K562 (cell line): ENCODE measurements around the gene GPR37L1. TPM values are rescaled to one million over a fixed set of nuclear protein-coding genes. Genes with fewer than 3 reads are reported as not detected.
A peak's percentile ranks its signal among the peaks of the same experiment; 100 is the strongest.

Experiments used
- E2F5 ChIP-seq: sonication (generic); formaldehyde crosslinking; IDR thresholded peaks from 2 replicates; pipeline ENCODE4 v1.8.0; 2022; ENCODE audit warnings: mild to moderate bottlenecking, missing genetic modification reagents
- HNRNPLL ChIP-seq: fragments of 200-400 bp; formaldehyde crosslinking; IDR thresholded peaks from 2 replicates; pipeline ENCODE4 v1.6.1; 2017; ENCODE audit warnings: low read length, low read depth, mild to moderate bottlenecking; ENCODE audit not compliant: poor library complexity, severe bottlenecking
- NR0B1 ChIP-seq: fragments of 450-650 bp; IDR thresholded peaks from one replicate; pipeline ENCODE4 v1.6.1; 2018; ENCODE audit warnings: mild to moderate bottlenecking, moderate library complexity; ENCODE audit not compliant: partially characterized antibody
- NR1H2 ChIP-seq: sonication (generic); formaldehyde crosslinking; IDR thresholded peaks from 2 replicates; pipeline ENCODE4 v1.4.0; 2020; ENCODE audit warnings: mild to moderate bottlenecking, missing genetic modification reagents
- POLR2AphosphoS5 ChIP-seq: IDR thresholded peaks from 2 replicates; pipeline ENCODE4 v1.6.1; 2011; ENCODE audit warnings: mild to moderate bottlenecking, low read depth, low read length, moderate library complexity; ENCODE audit not compliant: control insufficient read depth, insufficient read depth
- PREB ChIP-seq: sonication (generic); formaldehyde crosslinking; IDR thresholded peaks from 2 replicates; pipeline ENCODE4 v1.8.1; 2023; ENCODE audit warnings: mild to moderate bottlenecking, missing genetic modification reagents
- SPI1 ChIP-seq: IDR thresholded peaks from 2 replicates; pipeline ENCODE4 v1.6.1; 2011; ENCODE audit warnings: low read depth, low read length, control low read depth, borderline replicate concordance
- TEAD1 ChIP-seq, 2 experiments: fragments of 450-650 bp in 1 of 2; sonication (generic) in 1 of 2; formaldehyde crosslinking; IDR thresholded peaks; 2 replicates each; pipeline versions ENCODE4 v1.4.0 to v1.8.0; 2020 to 2022; ENCODE audit warnings: mild to moderate bottlenecking in 2 of 2, missing genetic modification reagents in 1 of 2
- THAP12 ChIP-seq: fragments of 250-450 bp; sonication (Bioruptor Pico); IDR thresholded peaks from 2 replicates; pipeline ENCODE4 v1.9.0; 2021; ENCODE audit warnings: mild to moderate bottlenecking, inconsistent platforms
- ZNF239 ChIP-seq: fragments of 250-450 bp; sonication (Bioruptor Pico); IDR thresholded peaks from 2 replicates; pipeline ENCODE4 v1.4.0; 2020; ENCODE audit warnings: mild to moderate bottlenecking
- ZNF311 ChIP-seq: fragments of 250-450 bp; sonication (Bioruptor Pico); IDR thresholded peaks from 2 replicates; pipeline ENCODE4 v1.4.0; 2020; ENCODE audit warnings: mild to moderate bottlenecking, moderate library complexity
- ZNF318 ChIP-seq, 2 experiments: fragments of 450-650 bp; IDR thresholded peaks; 2 replicates each; pipeline ENCODE4 v1.6.1; 2016; ENCODE audit warnings: mild to moderate bottlenecking in 2 of 2, borderline replicate concordance in 1 of 2, low read depth in 1 of 2, moderate library complexity in 1 of 2
- polyA plus RNA-seq, 8 experiments: library from polyadenylated mRNA; depleted of rRNA in 4 of 8; stranded (reverse) in 5 of 8; unstranded in 3 of 8; fragments of >200 nt; fragmentation: Nextera tagmentation in 2 of 8; fragmentation: Illumina TruSeq in 1 of 8; extraction: Ambion mirVana in 2 of 8; extraction: Trizol in 1 of 8; gene quantifications; 2 replicates each; pipeline versions ENCODE4 v1.2.1 to v1.2.3, GENCODE V29; 2011 to 2014; ENCODE audit warnings: inconsistent platforms in 1 of 8, missing spikeins in 1 of 8
- total RNA-seq, 7 experiments: library from RNA; depleted of rRNA in 6 of 7; stranded (reverse); fragments of >200 nt in 6 of 7; fragmentation: Illumina TruSeq in 2 of 7; extraction: Trizol in 2 of 7; gene quantifications; 2 replicates each; pipeline versions ENCODE4 v1.2.1 to v1.2.3, GENCODE V29; 2011 to 2021; ENCODE audit warnings: low replicate concordance in 1 of 7

Gene GPR37L1
- total and polyA plus RNA-seq, 9 of the 15 experiments (the other 6 are each of a cell fraction or from before 2014, with no cell fraction given) = not detected

- 0 out of 2 replicates have a peak, but pooled peaks have one; percentile 5 for TF ChIP-seq PREB (CRISPR knock-in tag)
- TF ChIP-seq SPI1 = no peak
- no peak for TF ChIP-seq NR0B1
- TF ChIP-seq HNRNPLL = no peak
- no peak for TF ChIP-seq ZNF239 (CRISPR knock-in tag)
- TF ChIP-seq ZNF311 (CRISPR knock-in tag) = no peak
- TF ChIP-seq ZNF318 (IDR thresholded peaks at IDR 0.05; ENCODE audit: borderline replicate concordance in 1 of 2, low read depth in 1 of 2) = no peak
- no peak for TF ChIP-seq E2F5 (CRISPR knock-in tag)
- TF ChIP-seq TEAD1 (CRISPR knock-in tag; IDR thresholded peaks at IDR 0.05) = no peak; a peak in 1 of 4 replicates
- peak; percentile 28; the same call in 1 of the 2 replicates for TF ChIP-seq POLR2AphosphoS5
- no peak for TF ChIP-seq THAP12
- no peak for TF ChIP-seq NR1H2 (CRISPR knock-in tag)
These were observed 22.5 kb downstream of the GPR37L1 start (continued) for GRCh38 chr1:202145068-202145743.
